Epithelial cell of esophagus (primary cell): Measurements from ENCODE around the gene ZNF688.

Source experiments
- DNase-seq: peaks from one replicate; pipeline ENCODE4 v3.0.0; 2010; ENCODE audit warnings: low read depth
- H3K4me3 ChIP-seq: 2 replicates; pipeline ENCODE4 v1.5.1; 2011; ENCODE audit warnings: mild to moderate bottlenecking, low read length, control low read depth
- TF ChIP-seq, protein P1 (sequence below): IDR thresholded peaks from 2 replicates; pipeline ENCODE4 v1.5.1; 2011; ENCODE audit warnings: low read depth, mild to moderate bottlenecking, low read length, control low read depth, inconsistent platforms; ENCODE audit not compliant: insufficient read depth; ENCODE audit errors: missing control alignments

The ZNF688 gene

DNA sequence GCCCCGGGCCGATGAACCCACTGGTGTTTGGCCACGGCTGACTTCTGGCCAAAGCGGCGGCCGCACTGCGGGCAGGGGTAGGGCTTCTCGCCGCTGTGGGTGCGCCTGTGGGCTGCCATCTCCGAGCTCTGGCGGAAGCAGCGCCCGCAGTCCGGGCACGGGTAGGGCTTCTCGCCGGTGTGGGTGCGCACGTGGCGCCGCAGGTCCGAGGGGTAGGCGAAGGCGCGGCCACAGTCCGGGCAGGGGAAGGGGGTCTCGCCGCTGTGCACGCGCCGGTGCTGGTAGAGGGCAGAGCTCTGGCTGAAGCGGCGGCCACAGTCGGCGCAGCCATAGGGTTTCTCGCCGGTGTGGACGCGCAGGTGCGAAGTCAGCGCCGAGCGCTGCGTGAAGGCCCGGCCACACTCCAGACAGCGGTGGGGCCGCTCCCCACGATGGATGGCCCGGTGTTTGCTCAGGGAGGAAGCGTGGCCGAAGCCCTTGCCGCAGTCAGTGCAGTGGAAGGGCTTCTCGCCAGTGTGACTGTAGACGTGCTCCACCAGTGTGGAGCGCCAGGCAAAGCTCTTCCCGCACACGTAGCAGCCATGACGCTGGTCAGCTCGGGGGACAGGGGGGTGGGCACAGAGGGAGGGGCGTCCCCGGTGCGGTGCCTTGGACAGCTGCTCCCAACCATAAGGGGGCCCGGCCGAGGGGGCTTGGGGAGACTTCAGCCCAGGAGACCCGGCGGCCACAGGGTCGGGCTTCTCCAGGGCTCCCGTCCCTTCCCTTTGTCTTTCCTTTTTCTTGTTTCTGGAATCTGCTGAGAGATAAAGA, 16.0 kb downstream of the ZNF688 start:
- H3K4me3 ChIP-seq, result no peak overlapping the region
- TF ChIP-seq, protein P1, sequence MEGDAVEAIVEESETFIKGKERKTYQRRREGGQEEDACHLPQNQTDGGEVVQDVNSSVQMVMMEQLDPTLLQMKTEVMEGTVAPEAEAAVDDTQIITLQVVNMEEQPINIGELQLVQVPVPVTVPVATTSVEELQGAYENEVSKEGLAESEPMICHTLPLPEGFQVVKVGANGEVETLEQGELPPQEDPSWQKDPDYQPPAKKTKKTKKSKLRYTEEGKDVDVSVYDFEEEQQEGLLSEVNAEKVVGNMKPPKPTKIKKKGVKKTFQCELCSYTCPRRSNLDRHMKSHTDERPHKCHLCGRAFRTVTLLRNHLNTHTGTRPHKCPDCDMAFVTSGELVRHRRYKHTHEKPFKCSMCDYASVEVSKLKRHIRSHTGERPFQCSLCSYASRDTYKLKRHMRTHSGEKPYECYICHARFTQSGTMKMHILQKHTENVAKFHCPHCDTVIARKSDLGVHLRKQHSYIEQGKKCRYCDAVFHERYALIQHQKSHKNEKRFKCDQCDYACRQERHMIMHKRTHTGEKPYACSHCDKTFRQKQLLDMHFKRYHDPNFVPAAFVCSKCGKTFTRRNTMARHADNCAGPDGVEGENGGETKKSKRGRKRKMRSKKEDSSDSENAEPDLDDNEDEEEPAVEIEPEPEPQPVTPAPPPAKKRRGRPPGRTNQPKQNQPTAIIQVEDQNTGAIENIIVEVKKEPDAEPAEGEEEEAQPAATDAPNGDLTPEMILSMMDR, result no peak
- no peak for DNase-seq

DNA sequence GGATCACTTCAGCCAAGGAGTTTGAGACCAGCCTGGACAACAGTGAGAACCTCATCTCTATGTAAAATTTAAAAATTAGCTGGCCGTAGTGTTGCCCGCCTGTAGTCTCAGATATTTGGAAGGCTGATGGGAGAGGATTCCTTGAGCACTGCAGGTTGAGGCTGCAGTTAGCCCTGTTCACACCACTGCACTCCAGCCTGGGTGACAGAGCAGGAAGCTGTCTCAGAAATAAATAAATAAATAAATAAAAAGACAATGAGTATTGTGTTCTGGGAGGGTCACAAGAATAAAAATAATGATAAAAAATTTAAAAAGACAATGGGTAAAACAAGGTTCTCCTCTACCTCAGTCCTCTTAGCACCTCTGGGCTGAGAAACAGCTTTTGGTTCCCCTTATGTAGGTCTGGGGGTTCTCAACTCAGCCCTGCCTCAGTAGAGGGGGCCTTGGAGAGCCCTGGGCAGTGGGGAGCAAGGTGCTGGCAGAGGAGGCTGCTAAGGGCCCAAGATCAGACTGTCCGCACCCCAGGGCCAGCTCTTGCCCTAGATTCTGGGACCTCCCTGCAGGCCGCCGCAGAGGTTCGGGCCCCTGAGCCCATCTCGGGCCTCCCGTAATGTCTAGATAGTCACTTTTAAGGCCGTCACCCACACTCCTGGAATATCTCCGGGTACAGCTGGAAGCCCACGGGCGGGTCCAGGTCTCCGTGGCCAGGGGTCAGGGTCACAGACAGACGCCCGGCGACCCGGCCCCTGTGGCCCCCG, 16.8 kb downstream of the ZNF688 start:
- TF ChIP-seq, protein P1, result no peak
- H3K4me3 ChIP-seq, result no peak overlapping the region
- DNase-seq, result no peak

DNA sequence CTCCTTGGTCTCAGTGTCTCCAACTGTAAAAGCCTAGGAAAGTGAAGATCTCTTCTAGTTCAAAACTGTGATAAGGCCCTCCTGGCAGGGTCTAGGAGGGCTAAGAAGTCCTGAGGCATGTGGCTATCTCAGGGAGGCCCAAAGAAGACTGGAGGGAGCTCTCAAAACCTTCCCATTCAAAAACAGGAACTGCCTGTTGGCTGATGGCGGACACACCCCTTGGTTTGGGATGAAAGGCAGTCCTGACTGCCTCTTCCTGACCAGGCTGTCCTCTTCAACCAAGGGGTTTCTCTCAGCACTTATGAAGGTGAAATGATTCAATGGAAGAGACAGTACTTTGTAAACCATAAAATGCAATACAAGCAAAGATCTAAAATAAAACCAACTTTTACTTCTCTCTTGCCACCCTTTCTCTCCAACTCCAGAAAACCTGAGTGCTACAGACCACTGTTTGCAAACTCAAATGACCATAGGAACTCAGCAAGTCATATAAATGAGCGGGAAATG, 18.1 kb downstream of the ZNF688 start:
- no peak overlapping the region for H3K4me3 ChIP-seq
- DNase-seq, result no peak
- TF ChIP-seq, protein P1, result no peak

DNA sequence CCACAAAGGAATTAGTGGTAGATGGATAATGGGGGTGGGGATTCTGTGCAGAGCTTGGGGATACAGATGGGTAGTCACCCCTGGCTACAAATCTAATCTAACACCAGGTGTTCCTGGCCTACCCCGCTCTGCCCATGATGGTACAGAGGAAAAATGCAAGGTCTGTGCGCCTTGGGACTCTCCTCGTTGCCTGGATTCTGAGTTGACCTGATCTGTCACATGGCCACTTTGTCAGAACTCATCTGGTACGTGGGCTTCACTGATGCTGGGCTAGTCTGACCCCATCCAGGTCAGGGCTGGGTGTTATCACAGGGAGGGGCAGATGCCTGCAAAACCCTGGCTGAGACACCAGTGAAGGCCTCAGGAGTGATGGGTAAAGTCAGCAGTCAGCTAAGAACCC, 18.6 kb downstream of the ZNF688 start:
- TF ChIP-seq, protein P1, result no peak
- H3K4me3 ChIP-seq, result no peak overlapping the region
- no peak for DNase-seq

DNA sequence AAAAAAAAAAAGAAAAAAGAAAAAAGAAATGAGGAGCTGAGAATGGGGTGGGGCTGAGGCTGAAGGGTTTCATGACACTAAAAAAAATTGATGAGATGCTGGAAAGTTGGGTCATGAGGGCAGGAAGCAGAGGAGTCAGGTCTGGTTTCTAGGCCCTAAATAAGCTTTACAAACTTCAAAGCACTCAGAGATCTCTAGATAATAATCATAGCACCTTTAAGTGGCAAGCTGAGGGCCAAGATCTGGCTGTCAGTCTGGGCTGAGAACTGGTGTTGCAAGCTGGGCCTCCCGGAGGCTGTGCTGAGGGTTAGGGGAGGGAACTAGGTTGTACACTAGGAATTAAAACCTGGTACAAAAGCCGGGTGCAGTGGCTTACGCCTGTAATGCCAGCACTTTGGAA, 19.7 kb downstream of the ZNF688 start:
- TF ChIP-seq, protein P1, result no peak
- DNase-seq, result no peak
- H3K4me3 ChIP-seq, result no peak overlapping the region

DNA sequence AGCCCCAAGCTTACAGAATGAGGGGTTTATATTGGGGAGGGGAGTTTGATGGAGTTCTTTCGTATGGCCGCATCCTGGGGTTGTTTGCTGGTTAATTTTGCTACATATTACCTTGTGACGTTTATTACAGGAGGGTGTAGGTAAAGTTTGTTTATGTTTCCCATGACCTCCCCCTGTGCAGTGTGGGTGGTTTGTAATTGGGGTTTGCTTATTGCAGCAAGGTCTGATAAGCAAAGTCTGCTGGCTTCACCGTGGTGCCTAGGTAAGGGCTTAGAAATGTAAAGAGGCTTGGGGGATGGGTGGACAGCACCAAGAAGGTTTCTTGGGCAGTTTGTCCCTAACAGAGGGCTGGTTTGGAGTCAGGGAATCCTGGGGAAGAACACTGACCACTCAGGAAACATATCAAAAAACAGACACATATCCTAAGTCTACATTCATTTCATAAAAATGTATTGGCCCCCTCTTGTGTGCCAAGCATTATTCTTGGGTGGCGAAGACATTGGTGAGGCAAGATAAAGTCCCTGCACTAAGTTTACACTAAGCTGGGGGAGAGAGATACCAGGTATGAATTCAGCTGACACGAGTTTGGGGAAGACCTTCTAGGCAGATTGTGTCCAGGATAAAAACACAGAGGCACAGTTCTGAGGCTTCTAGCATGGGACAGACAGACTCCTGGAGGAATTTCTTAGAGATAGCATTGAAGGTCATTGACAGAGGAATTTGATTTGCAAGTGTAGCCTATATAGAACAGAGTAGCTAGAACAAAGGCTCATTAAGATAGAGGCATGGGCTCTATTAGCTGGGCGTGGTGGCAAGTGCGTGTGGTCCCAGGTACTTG, 22.9 kb downstream of the ZNF688 start:
- DNase-seq, result no peak
- H3K4me3 ChIP-seq, result no peak overlapping the region

More for the DNA sequence above, 22.9 kb downstream of the ZNF688 start:
- TF ChIP-seq, protein P1, result no peak
